Measurements from ENCODE around the gene FUBP3. TPM values are rescaled to one million over a fixed set of nuclear protein-coding genes. Genes with fewer than 3 reads are reported as not detected.

FUBP3 gene
- polyA plus RNA-seq, 1 experiment = 38.8 TPM

DNA sequence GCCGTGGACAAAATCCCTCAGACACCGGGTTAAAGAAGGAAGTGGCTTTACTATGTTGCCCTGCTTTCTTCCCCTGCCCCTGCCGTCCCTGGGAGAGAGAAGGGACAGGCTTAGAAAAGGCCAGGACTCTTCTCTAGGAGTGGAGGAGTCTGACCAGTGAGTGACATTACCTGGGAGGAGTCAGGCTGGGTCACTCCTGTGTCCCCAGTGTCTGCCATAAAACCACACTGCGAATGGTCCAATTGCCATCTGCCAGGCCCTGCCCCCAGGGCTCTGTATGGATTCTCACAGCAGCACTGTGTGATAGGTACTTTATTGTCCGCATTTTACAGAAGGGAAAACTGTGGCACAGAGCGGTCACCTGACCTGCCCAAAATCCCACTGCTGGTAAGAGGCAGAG is 31.3 kb upstream of the FUBP3 start:
- ChIA-PET POLR2A (no interaction called here), CTCF (no interaction called here)
- H3K4me3 ChIP-seq (ENCODE audit: low read depth, low read length) = no peak overlapping the region
- TF ChIP-seq, protein P1, sequence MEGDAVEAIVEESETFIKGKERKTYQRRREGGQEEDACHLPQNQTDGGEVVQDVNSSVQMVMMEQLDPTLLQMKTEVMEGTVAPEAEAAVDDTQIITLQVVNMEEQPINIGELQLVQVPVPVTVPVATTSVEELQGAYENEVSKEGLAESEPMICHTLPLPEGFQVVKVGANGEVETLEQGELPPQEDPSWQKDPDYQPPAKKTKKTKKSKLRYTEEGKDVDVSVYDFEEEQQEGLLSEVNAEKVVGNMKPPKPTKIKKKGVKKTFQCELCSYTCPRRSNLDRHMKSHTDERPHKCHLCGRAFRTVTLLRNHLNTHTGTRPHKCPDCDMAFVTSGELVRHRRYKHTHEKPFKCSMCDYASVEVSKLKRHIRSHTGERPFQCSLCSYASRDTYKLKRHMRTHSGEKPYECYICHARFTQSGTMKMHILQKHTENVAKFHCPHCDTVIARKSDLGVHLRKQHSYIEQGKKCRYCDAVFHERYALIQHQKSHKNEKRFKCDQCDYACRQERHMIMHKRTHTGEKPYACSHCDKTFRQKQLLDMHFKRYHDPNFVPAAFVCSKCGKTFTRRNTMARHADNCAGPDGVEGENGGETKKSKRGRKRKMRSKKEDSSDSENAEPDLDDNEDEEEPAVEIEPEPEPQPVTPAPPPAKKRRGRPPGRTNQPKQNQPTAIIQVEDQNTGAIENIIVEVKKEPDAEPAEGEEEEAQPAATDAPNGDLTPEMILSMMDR (IDR thresholded peaks at IDR 0.05; ENCODE audit: insufficient read depth, low read depth, low read length) = no peak
- H3K36me3 ChIP-seq (ENCODE audit: control insufficient read depth, insufficient read depth, low read length) = no peaks in the 10 kb centered on the region
- H3K27me3 ChIP-seq (ENCODE audit: control insufficient read depth, insufficient read depth, low read length) = peaks cover 4% of the 10 kb centered on the region; the same call in 1 of the 2 replicates
- no peak for DNase-seq (ENCODE audit: low read depth)

DNA sequence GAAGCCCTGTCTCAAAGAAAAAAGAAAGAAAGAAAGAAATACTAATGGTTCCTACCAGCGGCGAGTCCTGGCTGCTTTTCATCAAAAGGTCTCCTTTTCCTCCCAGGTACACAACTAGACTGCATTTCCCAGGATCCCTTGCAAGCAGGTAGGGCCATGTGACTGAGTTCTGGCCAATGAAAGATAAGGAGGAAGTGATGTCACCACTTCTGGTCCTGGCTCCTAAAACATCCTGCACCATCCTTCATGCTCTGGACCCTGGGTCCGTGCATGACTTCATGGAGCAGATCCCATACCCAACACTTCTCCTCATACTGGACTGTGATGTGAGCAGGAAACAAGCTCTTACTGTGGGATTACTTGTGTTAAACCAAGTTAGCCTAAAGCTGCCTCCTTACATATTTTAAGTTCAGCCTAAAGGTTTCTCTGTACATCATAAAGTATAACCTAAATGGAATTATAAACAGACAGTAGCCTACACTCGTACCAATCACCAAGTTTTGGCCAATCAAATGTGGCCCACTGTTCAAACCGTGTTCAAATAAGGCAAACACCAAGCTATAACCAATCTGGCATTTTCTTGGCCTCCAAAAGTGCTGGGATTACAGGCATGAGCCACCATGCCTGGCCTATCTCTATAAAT is 30.2 kb upstream of the FUBP3 start:
- H3K4me3 ChIP-seq (ENCODE audit: low read depth, low read length) = no peak overlapping the region
- CTCF ChIA-PET = no interaction called here
- POLR2A ChIA-PET = no interaction called here
- TF ChIP-seq, protein P1 (IDR thresholded peaks at IDR 0.05; ENCODE audit: insufficient read depth, low read depth, low read length) = no peak
- DNase-seq (ENCODE audit: low read depth) = no peak
- H3K27me3 ChIP-seq (ENCODE audit: control insufficient read depth, insufficient read depth, low read length) = 0 out of 2 replicates have a peak, but pooled peaks cover 5% of the 10 kb centered on the region
- no peaks in the 10 kb centered on the region for H3K36me3 ChIP-seq (ENCODE audit: control insufficient read depth, insufficient read depth, low read length)

- peaks cover 7% of the 10 kb centered on the region for H3K27me3 ChIP-seq (ENCODE audit: control insufficient read depth, insufficient read depth, low read length)
- POLR2A ChIA-PET = no interaction called here
Observed at GRCh38 chr9:130554606-130555005, 24.8 kb upstream of the FUBP3 start.

DNA sequence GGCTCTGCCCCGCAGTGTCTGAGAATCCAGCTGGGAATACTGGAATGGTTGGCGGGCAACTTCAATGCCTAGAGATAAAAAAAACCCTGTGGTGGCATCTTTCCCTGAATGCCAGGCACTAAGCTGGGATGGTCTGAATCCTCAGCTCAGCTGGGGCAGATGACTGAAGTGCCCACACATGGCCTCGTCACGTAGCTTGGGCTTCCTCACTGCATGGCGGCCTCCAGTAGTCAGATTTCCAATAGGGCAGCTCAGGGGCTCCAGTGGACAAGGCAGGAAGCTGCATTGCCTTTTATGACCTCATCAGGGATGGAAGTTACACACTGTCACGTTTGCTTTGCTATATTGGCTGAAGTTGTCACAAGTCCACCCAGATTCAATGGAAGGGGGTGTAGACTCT is 24.3 kb upstream of the FUBP3 start:
- Histone ChIP-seq H3K36me3 (ENCODE audit: control insufficient read depth, insufficient read depth, low read length) (no peaks in the 10 kb centered on the region), H3K4me3 (ENCODE audit: low read depth, low read length) (no peak overlapping the region), H3K27me3 (ENCODE audit: control insufficient read depth, insufficient read depth, low read length) (peaks cover 7% of the 10 kb centered on the region)
- TF ChIP-seq, protein P1 (IDR thresholded peaks at IDR 0.05; ENCODE audit: insufficient read depth, low read depth, low read length) = no peak
- ChIA-PET POLR2A (no interaction called here), CTCF (interaction anchor here (0.6 to 1.1 kb wide), 2 partner anchors 12 to 16 kb away, joined by 3 to 4 read pairs; no protein-coding TSS in a partner anchor)
- no peak for DNase-seq (ENCODE audit: low read depth)

More at GRCh38 chr9:130554606-130555005, 24.8 kb upstream of the FUBP3 start:
- Histone ChIP-seq H3K36me3 (ENCODE audit: control insufficient read depth, insufficient read depth, low read length) (no peaks in the 10 kb centered on the region), H3K4me3 (ENCODE audit: low read depth, low read length) (no peak overlapping the region)
- DNase-seq (ENCODE audit: low read depth) = no peak
- CTCF ChIA-PET = interaction anchor here (1.1 kb wide), 1 partner anchor 15 kb away, joined by 4 read pairs; no protein-coding TSS in a partner anchor
- TF ChIP-seq, protein P1 (IDR thresholded peaks at IDR 0.05; ENCODE audit: insufficient read depth, low read depth, low read length) = no peak

DNA sequence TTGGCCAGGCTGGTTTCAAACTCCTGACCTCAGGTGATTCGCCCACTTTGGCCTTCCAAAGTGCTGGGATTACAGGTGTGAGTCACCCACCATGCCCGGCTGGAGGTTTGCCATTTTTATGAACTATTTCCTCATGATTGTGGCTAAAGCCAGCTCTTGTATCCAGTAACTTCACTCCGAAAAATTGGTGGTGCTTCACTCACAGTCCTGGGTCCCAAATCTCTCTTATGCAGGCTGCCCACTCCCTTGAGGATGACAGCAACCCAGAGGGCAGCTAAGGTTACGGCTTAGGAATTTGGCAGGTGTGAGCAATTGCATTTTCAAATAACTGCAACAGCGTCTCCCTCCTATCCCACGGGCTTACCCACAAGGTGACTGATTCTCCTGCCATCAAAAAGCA is 23.4 kb upstream of the FUBP3 start:
- DNase-seq (ENCODE audit: low read depth) = no peak
- peaks cover 7% of the 10 kb centered on the region for H3K27me3 ChIP-seq (ENCODE audit: control insufficient read depth, insufficient read depth, low read length)
- H3K4me3 ChIP-seq (ENCODE audit: low read depth, low read length) = no peak overlapping the region
- ChIA-PET POLR2A (no interaction called here), CTCF (no interaction called here)
- TF ChIP-seq, protein P1 (IDR thresholded peaks at IDR 0.05; ENCODE audit: insufficient read depth, low read depth, low read length) = no peak
- no peaks in the 10 kb centered on the region for H3K36me3 ChIP-seq (ENCODE audit: control insufficient read depth, insufficient read depth, low read length)

All from BJ (cell line).